GM23338 (cell line): ENCODE data around the gene ADAMTS14.

Source experiments
- REST ChIP-seq: IDR thresholded peaks from one replicate; pipeline ENCODE4 v1.6.1; 2018; ENCODE audit warnings: antibody characterized with exemption; ENCODE audit not compliant: unreplicated experiment
- TF ChIP-seq, protein P1 (sequence below), 2 experiments: fragments of 200-600 bp in 1 of 2; sonication (generic) in 1 of 2; conservative IDR thresholded peaks; 2 replicates each; pipeline versions ENCODE4 v1.5.1 to v1.6.1; 2016 to 2017; ENCODE audit warnings: antibody characterized with exemption in 2 of 2, low read depth in 2 of 2, mild to moderate bottlenecking in 2 of 2, moderate library complexity in 1 of 2

- TF ChIP-seq, protein P1, sequence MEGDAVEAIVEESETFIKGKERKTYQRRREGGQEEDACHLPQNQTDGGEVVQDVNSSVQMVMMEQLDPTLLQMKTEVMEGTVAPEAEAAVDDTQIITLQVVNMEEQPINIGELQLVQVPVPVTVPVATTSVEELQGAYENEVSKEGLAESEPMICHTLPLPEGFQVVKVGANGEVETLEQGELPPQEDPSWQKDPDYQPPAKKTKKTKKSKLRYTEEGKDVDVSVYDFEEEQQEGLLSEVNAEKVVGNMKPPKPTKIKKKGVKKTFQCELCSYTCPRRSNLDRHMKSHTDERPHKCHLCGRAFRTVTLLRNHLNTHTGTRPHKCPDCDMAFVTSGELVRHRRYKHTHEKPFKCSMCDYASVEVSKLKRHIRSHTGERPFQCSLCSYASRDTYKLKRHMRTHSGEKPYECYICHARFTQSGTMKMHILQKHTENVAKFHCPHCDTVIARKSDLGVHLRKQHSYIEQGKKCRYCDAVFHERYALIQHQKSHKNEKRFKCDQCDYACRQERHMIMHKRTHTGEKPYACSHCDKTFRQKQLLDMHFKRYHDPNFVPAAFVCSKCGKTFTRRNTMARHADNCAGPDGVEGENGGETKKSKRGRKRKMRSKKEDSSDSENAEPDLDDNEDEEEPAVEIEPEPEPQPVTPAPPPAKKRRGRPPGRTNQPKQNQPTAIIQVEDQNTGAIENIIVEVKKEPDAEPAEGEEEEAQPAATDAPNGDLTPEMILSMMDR (conservative IDR thresholded peaks at IDR 0.05; ENCODE audit: low read depth in 2 of 2): no peak
- no peak for TF ChIP-seq REST
Measured at GRCh38 chr10:70658582-70659136, 13.6 kb upstream of the ADAMTS14 start.
